Stimulated activated CD4-positive, alpha-beta T cell treated with anti-CD3 and anti-CD28 coated beads, Interleukin-1b, Interleukin-23, amount 100 ng/mL, for 24 hours (primary cell): ENCODE measurements around the gene PDZD2.

ENCODE experiments used
- DNase-seq, 4 experiments: peaks; one replicate each; pipeline ENCODE4 v3.0.0-alpha.2; 2020; ENCODE audit warnings: low read depth in 4 of 4, low spot score in 1 of 4

The PDZD2 gene

GRCh38 chr5:31913808-31914207 lies 274.9 kb downstream of the PDZD2 start:
- no peak for DNase-seq

GRCh38 chr5:31916327-31916726 lies 277.4 kb downstream of the PDZD2 start:
- no peak for DNase-seq

GRCh38 chr5:31918739-31919138 lies 279.8 kb downstream of the PDZD2 start:
- no peak for DNase-seq

- DNase-seq, result no peak
Measured at GRCh38 chr5:31921852-31922305, 282.9 kb downstream of the PDZD2 start.

- DNase-seq, result no peak
Measured at GRCh38 chr5:31924005-31924404, 285.1 kb downstream of the PDZD2 start.

GRCh38 chr5:31931874-31932273 lies 292.9 kb downstream of the PDZD2 start:
- DNase-seq, result no peak

- DNase-seq, result no peak
Measured at GRCh38 chr5:31934156-31934555, 295.2 kb downstream of the PDZD2 start.

- no peak for DNase-seq
Measured at GRCh38 chr5:31935496-31936369, 296.8 kb downstream of the PDZD2 start.

- DNase-seq, result no peak
Measured at GRCh38 chr5:31936683-31937082, 297.8 kb downstream of the PDZD2 start.

GRCh38 chr5:31937226-31937625 lies 298.3 kb downstream of the PDZD2 start:
- no peak for DNase-seq

GRCh38 chr5:31937703-31938102 lies 298.8 kb downstream of the PDZD2 start:
- DNase-seq, result no peak

GRCh38 chr5:31939151-31939550 lies 300.2 kb downstream of the PDZD2 start:
- DNase-seq, result no peak

GRCh38 chr5:31941151-31941755 lies 302.3 kb downstream of the PDZD2 start:
- DNase-seq, result no peak

- DNase-seq, result no peak
Measured at GRCh38 chr5:31942546-31942945, 303.6 kb downstream of the PDZD2 start.

- no peak for DNase-seq
Measured at GRCh38 chr5:31944684-31945445, 305.9 kb downstream of the PDZD2 start.

GRCh38 chr5:31948006-31948405 lies 309.1 kb downstream of the PDZD2 start:
- no peak for DNase-seq

- no peak for DNase-seq
Measured at GRCh38 chr5:31952067-31952466, 313.1 kb downstream of the PDZD2 start.

- DNase-seq, result no peak
Measured at GRCh38 chr5:31954091-31954490, 315.2 kb downstream of the PDZD2 start.

GRCh38 chr5:31957151-31957550 lies 318.2 kb downstream of the PDZD2 start:
- no peak for DNase-seq

GRCh38 chr5:31962351-31962751 lies 323.4 kb downstream of the PDZD2 start:
- no peak for DNase-seq

- no peak for DNase-seq
Measured at GRCh38 chr5:31962871-31963307, 324.0 kb downstream of the PDZD2 start.
